Gastroesophageal sphincter (tissue), 3 donors: ENCODE measurements around the gene CANX.

Source experiments
- EP300 ChIP-seq: sonication (generic); formaldehyde crosslinking; IDR thresholded peaks from one replicate; pipeline ENCODE4 v1.6.1; 2017; ENCODE audit warnings: antibody characterized with exemption, mild to moderate bottlenecking
- POLR2A ChIP-seq, 2 donors: fragments of 450-650 bp; IDR thresholded peaks; one replicate each; pipeline ENCODE4 v1.6.1; 2017; ENCODE audit warnings: antibody characterized with exemption in 2 of 2, mild to moderate bottlenecking in 2 of 2, moderate library complexity in 1 of 2
- POLR2AphosphoS5 ChIP-seq: sonication (generic); formaldehyde crosslinking; IDR thresholded peaks from one replicate; pipeline ENCODE4 v1.6.1; 2017; ENCODE audit warnings: antibody characterized with exemption
- TF ChIP-seq, protein P1 (sequence below), 4 experiments: fragments of 200-600 bp in 2 of 4; fragments of 450-650 bp in 2 of 4; sonication (generic) in 1 of 4; IDR thresholded peaks; one replicate each; pipeline ENCODE4 v1.5.1; 2017 to 2019; ENCODE audit warnings: antibody characterized with exemption in 4 of 4, mild to moderate bottlenecking in 2 of 4, moderate library complexity in 2 of 4

DNA sequence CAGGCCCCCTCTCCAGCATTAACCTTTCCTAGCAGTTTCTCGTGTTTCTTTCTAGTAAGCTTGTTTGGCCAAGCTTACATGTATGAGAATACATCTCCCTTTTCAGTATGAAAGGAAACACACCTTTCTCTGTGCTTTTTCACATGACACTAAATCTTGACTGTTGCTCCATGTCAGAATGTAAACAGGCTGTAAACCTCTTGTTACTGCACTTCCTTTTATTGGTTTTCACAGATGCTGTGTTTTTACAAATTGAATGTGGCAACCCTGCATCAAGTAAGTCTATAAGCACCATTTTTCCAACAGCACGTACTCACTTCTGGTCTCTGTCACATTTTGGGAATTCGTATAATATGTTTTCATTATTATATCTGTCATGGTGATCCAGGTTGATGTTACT lies 2.2 kb upstream of the CANX start:
- no peak for TF ChIP-seq POLR2A (IDR thresholded peaks at IDR 0.05)
- TF ChIP-seq, protein P1, sequence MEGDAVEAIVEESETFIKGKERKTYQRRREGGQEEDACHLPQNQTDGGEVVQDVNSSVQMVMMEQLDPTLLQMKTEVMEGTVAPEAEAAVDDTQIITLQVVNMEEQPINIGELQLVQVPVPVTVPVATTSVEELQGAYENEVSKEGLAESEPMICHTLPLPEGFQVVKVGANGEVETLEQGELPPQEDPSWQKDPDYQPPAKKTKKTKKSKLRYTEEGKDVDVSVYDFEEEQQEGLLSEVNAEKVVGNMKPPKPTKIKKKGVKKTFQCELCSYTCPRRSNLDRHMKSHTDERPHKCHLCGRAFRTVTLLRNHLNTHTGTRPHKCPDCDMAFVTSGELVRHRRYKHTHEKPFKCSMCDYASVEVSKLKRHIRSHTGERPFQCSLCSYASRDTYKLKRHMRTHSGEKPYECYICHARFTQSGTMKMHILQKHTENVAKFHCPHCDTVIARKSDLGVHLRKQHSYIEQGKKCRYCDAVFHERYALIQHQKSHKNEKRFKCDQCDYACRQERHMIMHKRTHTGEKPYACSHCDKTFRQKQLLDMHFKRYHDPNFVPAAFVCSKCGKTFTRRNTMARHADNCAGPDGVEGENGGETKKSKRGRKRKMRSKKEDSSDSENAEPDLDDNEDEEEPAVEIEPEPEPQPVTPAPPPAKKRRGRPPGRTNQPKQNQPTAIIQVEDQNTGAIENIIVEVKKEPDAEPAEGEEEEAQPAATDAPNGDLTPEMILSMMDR (IDR thresholded peaks at IDR 0.05) = no peak
- no peak for TF ChIP-seq POLR2AphosphoS5
- no peak for TF ChIP-seq EP300
